Fibroblast of gingiva (primary cell): ENCODE data around the gene MCM3.
A peak's percentile ranks its signal among the peaks of the same experiment; 100 is the strongest.

Experiments
- DNase-seq: peaks from one replicate; pipeline ENCODE4 v3.0.0-alpha.2; 2011; ENCODE audit warnings: low read depth

The MCM3 gene

DNA sequence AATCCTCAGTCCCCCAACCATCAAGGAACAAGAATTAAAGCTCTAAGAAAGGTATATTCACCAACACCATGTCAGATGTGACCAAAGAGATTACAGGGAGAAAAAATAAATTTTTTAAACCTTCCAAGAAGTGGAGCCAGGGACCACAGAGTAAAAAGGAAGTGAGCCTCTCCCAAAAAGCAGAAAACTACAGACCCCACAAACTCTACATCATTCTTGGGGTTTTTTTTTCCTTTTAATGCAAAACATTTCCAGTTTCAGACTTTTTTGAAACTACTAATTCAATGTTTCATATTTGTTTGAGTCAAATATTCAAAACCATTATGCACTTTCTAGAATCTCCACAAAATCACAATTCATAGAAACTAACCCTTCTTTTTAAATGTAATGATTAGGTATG, 33.4 kb downstream of the MCM3 start:
- DNase-seq: no peak

DNA sequence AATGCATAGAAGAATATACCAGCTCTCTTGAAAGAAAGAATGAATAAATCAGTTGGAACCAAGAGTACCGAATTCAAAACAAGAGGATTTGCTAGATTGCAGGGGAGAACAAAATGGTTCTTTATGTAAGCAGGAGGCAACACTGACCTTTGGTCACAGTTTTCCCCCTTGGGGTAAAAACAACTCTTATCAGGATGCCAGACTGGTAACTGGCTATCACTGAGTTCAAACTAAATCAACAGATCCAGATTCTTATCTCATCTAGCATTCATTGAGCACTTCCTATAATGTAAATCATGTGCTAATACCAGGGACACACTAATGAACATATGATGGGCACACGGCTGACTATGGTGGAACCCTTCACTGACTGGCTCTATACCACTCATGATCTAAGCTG, 35.5 kb downstream of the MCM3 start:
- no peak for DNase-seq

DNA sequence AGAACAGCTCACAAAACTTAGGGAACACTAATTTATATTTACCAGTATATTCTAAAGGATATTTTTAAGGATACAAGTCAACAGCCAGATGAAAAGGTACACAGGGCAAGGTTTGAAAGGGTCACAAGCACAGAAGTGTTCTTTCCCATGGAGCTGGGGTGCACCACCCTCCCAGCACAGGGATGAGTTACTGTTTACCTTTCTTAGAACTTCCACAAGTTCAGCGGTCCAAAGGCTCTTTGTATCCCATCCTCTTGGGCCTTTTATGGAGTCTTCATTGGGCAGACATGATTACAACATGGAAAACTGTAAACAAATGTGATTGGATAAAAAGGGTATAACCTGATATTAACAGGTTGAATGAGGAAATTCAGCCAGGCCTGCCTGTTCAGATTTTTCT, 39.1 kb downstream of the MCM3 start:
- DNase-seq: no peak

DNA sequence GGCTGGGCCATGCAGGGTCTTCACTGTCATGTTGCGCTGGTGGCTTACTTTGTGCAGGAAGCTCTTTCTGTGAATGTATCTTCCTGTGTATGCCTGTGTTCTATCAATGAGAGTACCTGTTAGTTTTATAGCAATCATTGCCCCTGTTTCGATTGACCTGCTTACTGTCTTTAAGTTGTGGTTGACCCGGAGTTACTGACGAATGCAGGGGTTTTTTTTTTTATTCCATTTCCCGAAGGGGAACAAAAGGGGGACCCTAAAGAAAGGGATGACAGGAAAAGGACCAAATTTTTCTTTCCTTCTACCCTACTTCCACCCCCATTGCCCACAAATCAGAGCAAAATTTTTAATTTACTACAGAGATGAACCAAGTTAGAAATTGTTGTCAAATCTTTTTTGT, 40.1 kb downstream of the MCM3 start, which contains the start of gene IL17F:
Gene IL17F (minus strand): TSS at position 101 of the 400 bp plus-strand sequence. CDS start 71 bp downstream, at position 30.
- DNase-seq: no peak

DNA sequence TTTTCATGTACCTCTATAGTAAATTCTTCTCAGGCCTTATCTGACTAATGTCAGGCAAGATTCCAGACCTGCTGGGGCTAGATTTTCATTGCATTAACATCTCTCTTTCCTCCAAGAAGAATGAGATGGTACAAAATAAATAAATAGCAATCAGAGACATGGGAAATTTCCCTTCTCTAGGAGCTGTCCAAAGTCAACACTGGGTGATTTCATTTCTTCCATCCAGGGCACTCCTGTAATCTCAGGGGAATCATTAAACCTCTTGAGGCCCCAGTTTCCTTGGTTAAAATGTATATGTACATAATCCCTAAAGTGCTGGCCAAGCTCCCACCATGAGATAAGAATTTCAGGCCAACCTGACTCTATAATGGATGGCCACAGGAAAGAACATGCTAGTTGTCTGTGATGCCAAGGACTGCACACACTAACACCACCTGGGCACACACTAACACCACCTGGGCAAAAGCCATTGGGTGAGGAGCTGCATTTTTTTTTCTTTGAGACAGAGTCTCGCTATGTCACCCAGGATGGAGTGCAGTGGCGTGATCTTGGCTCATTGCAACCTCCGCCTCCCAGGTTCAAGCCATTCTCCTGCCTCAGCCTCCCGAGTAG, 41.2 kb downstream of the MCM3 start:
- DNase-seq: peak; percentile 13

DNA sequence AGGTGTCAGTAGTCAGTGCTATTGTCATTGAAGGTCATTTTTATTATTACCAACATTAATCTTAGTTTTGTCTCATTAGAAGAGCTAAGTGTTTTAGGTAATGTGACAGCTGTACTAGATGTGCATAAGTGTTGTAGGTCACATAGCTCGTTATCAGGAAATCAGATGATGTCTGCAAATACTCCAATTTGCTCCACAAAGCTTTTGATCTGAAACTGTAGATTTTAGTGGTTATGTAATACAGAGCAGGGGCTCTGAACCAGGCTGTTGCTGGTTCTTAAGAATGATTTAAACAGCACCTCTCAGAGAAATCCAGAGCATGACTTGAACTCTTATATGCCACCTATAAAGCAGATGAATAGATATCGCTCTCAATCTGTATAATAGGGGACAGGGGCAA, 42.7 kb downstream of the MCM3 start:
- DNase-seq: no peak

DNA sequence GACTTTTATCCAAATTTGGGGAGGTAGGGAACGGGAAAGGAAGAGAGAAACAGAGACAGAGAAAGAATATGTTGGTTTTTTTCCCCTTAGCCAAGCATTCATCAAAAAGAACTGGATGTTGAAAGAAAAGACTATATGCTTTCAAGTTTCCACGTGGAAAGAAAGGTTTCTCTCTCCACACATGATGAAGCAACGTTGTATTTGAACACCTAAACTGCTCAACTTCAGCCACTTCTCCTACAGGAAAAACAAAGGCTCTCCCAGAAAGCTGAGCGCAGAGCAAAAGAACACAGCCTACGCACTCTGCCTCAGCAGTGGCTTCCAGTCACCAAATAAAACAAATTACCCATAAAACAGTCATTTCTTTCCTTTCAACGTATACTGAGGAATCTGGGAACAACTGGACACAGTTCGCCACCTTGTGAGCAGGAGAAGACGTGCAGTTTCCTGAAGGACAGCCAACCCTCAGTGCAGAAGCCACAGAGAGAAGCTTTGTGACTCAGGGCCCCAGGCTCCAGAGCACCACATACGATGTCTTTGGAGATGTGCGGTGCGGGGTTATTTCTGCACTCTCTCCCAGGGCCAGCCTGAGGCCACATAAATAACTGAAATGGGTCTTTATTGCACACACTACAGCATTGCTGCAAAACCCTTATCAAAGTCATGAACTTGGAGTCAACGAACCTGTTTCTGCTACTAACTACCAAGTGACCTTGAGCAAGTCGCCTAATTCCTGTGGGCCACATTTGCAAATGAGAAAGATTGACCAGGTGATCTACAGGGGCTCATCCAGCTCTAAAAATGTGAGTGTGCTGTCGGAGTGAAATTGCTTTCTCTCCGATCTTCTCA, 50.3 kb downstream of the MCM3 start:
- peak; percentile 21 for DNase-seq

DNA sequence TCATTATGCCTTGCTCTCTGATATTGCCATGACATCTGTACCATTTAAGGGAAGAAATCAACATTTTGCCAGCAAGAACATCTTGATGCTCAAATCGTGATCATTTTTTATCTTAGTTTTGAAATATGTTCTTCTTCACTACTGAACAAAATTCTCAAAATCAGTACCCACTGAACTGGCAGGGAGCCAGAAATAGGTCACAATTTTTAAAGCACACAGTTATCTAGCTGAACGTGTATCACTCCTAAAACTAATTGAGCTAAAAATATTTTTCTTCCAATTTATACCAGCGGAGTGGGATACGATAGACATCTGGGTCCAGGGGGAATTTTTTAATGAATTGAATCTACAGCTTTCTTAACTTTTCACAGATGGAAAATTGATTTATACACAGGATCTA, 51.5 kb downstream of the MCM3 start:
- DNase-seq: no peak

DNA sequence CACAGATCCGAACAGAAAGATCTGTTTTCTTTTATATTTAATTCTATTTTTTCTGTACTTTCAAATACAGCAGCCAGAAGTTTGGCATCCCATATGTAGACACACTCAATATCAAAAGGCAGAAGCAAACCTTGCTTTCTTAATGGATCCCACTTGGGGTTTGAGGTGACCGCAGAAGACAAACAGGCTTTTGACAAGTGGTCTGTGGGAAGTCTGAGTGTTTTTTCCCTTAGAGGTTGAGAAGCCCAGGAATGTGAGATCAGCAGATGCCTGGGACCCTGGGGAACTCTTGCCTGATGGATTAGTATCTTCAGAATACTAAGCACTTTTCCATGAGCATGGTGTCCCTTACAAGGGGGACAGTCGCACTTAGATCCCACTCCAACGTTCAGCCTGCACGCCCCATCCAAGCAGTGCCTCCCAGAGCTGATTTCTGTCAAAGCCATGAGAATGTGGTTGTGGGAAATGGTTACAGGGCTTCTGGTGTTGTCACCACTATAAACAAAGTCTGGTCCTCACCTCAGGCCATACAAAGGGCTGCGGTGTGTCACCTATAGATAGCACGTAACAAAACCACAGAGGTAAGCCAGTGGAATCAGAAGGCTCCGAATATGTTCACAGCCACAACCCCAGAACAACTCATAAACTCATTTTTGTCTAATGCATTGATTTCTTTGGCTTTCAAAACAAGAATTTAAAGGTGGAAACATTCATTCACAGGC, 53.0 kb downstream of the MCM3 start:
- DNase-seq: no peak

DNA sequence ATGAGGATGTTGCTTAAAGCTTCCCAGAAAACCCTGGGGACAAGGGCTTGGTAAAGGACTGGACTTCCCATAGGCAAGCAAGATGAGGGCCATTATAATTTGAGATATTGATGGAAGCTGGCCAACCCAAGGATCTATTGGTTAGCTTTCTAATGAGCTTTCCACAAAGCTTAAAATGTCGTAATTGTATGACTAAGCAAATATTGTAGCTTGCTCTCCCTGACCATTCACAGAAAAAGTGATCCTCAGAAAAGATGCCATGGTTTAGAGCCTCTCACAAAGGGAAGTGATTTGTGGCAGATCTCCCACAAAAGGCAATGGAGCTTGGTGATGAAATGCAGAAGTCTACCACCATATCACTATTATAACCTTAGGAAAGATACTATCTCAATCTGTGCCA, 53.9 kb downstream of the MCM3 start:
- peak; percentile 8 for DNase-seq

DNA sequence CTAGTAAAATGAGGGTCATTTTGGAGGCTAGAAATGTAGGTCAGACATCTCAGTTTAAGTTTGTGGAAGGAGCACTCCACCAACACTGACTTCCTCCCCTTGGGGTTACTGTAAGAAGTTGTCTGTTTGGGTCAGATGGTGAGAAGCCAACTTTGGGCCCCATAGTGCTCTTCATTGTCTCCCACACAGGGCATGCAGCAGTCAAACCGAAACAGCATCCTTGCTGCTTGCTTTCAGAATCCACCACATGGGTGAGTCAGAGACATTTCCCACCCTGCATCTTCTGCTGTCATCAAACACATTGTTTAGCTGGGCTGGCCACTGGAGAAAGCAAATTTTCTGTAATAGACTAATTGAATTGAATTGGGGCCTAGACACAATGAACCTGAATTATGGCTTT, 57.0 kb downstream of the MCM3 start:
- DNase-seq: no peak

DNA sequence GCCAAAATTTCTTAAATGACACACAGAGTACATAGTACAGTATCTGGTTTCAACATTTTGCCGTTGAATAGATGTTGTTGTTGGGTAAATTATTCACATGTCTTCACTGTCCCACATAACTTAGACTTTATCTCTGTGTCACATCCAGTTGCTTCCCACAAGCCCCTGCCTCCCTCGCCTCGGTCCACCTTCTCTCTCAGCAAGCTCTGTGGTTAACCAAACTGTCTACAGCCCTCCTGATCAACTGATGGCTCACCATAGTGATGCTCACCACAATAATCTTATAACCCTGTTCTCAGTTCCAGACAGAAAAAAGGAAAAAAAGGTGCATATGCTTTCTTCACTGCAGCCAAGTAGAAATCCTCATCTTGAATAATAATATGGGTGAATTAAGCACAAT, 63.2 kb downstream of the MCM3 start:
- no peak for DNase-seq

DNA sequence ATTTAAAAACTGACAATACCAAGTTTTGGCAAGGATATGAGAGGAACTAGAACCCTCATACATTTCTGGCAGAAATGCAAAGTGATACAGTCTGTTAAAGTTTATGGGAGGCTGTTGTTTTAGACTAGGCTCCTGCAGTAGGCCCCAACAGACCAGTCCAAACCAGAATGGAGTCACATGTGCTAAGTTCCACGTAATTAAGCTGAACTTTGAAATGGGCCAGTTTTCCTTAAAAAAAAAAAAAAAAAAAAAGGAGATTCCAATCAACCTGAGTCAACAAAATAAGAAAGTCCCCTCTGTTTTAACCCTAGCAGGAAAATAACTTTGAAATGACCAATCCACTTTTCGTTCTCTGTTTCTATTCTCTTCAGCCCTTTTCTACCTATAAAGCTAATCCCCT, 66.8 kb downstream of the MCM3 start:
- no peak for DNase-seq

DNA sequence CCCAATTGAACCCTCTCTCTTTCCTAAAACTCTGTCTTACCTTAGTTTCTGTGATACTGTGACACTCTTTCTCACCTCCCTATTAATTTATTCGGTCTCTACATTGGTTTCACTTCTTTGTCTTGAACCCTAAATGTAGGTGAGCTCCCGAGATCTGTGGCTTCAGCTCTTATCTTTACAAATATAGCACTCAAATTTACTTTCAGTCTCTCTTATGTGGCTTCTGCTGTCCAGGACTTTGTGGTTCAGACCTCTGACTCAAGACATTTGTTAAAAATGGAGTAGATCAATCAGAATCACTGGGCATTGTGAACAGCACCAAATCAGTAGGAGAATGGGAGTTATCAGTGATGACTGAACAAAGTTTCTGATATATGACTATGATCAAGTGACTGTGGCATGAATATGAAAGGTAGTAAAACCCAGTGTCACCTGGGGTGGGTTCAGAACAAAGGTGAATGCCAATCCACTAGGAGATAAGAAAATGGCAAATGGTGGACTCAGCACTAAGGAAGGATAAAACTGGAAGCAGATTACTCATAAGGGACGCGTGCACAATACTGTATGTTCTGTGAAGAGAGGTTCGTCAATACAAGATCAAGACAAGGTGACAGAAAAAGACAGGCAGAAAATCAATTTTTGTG, 67.5 kb downstream of the MCM3 start:
- no peak for DNase-seq

DNA sequence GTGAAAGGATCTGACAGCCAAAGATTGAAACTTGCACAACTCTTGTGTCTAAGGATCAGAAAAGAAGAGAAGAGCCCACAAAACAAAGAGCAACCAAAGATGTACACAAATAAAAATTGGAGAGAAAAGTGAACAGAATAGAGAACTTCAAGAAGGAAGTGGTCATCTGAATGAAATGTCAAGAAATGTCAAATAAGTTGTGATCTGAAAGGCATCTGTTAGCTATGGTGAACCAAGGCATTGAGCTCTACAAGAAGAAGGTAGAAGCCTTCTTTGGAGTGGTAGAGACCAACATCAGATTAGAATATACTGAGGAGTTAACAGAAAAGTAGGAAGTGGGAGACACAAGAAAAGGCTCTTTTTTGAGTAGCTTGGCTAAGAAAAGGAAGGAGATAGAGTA, 68.8 kb downstream of the MCM3 start:
- DNase-seq: no peak
